PC-3 (cell line): Measurements from ENCODE around the gene MYBPC3. TPM values are rescaled to one million over a fixed set of nuclear protein-coding genes. Genes with fewer than 3 reads are reported as not detected.

Experiments
- ATAC-seq: fragments of 200-7000 bp; cut with Tn5 transposase; 2 replicates; pipeline ENCODE4 v1.9.1; 2020; ENCODE audit warnings: mild to moderate bottlenecking, moderate library complexity
- BruUV-seq: library from RNA; stranded (reverse); fragments of 400-500 nt; replicated peaks from 2 replicates; lab custom pipeline; 2021; lab: Mats Ljungman, UMichigan
- CTCF ChIA-PET: fragments of 300-600 bp; sonication (Branson Sonifier 250); formaldehyde crosslinking; loops from one replicate; lab custom pipeline; 2022; ENCODE audit warnings: antibody characterized with exemption; lab: Charles Lee
- POLR2A ChIA-PET: fragments of 300-600 bp; sonication (Branson Sonifier 250); formaldehyde crosslinking; loops from one replicate; lab custom pipeline; 2022; ENCODE audit warnings: antibody characterized with exemption; ENCODE audit not compliant: unreplicated experiment; lab: Charles Lee
- DNase-seq: peaks from one replicate; pipeline ENCODE4 v3.0.0-alpha.2; 2015
- H2AFZ ChIP-seq: fragments of 300-600 bp; sonication (generic); 2 replicates; pipeline ENCODE4 v1.6.0; 2016; ENCODE audit warnings: antibody characterized with exemption, low read length
- H3F3A ChIP-seq: fragments of 300-600 bp; sonication (generic); one replicate; pipeline ENCODE4 v1.6.0; 2017; ENCODE audit warnings: antibody characterized with exemption, low read length, control low read depth, mild to moderate bottlenecking; ENCODE audit not compliant: unreplicated experiment
- H3K27ac ChIP-seq: fragments of 300-600 bp; sonication (generic); 2 replicates; pipeline ENCODE4 v1.5.1; 2016; ENCODE audit warnings: mild to moderate bottlenecking, low read length
- H3K27me3 ChIP-seq: fragments of 300-600 bp; sonication (generic); 2 replicates; pipeline ENCODE4 v1.6.1; 2016; ENCODE audit warnings: low read length, mixed read lengths
- H3K36me3 ChIP-seq: fragments of 300-600 bp; sonication (generic); 2 replicates; pipeline ENCODE4 v1.6.1; 2016; ENCODE audit warnings: low read depth, mixed run types, low read length, mixed read lengths
- H3K4me1 ChIP-seq: fragments of 300-600 bp; sonication (generic); 2 replicates; pipeline ENCODE4 v1.5.1; 2016; ENCODE audit warnings: low read length; ENCODE audit not compliant: insufficient read depth
- H3K4me2 ChIP-seq: fragments of 300-600 bp; sonication (generic); 2 replicates; pipeline ENCODE4 v1.6.0; 2016; ENCODE audit warnings: low read length
- H3K4me3 ChIP-seq: fragments of 300-600 bp; sonication (generic); 2 replicates; pipeline ENCODE4 v1.5.1; 2016; ENCODE audit warnings: mild to moderate bottlenecking, low read length, mixed read lengths
- H3K79me2 ChIP-seq: fragments of 300-600 bp; sonication (generic); 2 replicates; pipeline ENCODE4 v1.6.1; 2017; ENCODE audit warnings: low read length, mixed read lengths
- H3K9ac ChIP-seq: fragments of 300-600 bp; sonication (generic); 2 replicates; pipeline ENCODE4 v1.6.0; 2016; ENCODE audit warnings: mild to moderate bottlenecking, low read length
- H3K9me2 ChIP-seq: fragments of 300-600 bp; sonication (generic); replicated peaks from 2 replicates; pipeline ENCODE4 v1.6.1; 2016; ENCODE audit warnings: mixed run types, low read length, mixed read lengths
- H3K9me3 ChIP-seq: fragments of 300-600 bp; sonication (generic); 2 replicates; pipeline ENCODE4 v1.6.1; 2016; ENCODE audit warnings: low read length, mixed read lengths
- H4K20me1 ChIP-seq: fragments of 300-600 bp; sonication (generic); 2 replicates; pipeline ENCODE4 v1.6.1; 2016; ENCODE audit warnings: low read length, mixed read lengths
- EZH2 ChIP-seq: fragments of 300-600 bp; sonication (generic); IDR thresholded peaks from one replicate; pipeline ENCODE4 v1.6.1; 2017; ENCODE audit warnings: antibody characterized with exemption, mild to moderate bottlenecking, low read length; ENCODE audit not compliant: unreplicated experiment
- EZH2phosphoT487 ChIP-seq: fragments of 300-600 bp; sonication (generic); IDR thresholded peaks from 2 replicates; pipeline ENCODE4 v1.6.1; 2018; ENCODE audit warnings: mild to moderate bottlenecking, antibody characterized with exemption, low read length, borderline replicate concordance
- intact Hi-C: fragments of 100-400 bp; cut with micrococcal nuclease; formaldehyde crosslinking; loops from 2 replicates; pipeline ENCODE4 v1.9.0; 2023
- total RNA-seq: library from RNA; depleted of rRNA; stranded (reverse); fragments of >200 nt; gene quantifications from 2 replicates; pipeline ENCODE4 v1.2.3, GENCODE V29; 2014
- TF ChIP-seq, protein P1 (sequence below): fragments of 300-600 bp; sonication (generic); conservative IDR thresholded peaks from 2 replicates; pipeline ENCODE4 v1.5.1; 2017; ENCODE audit warnings: antibody characterized with exemption, low read depth, mild to moderate bottlenecking, low read length

Gene MYBPC3
- total RNA-seq, 1 experiment from 2014 or later = not detected

DNA sequence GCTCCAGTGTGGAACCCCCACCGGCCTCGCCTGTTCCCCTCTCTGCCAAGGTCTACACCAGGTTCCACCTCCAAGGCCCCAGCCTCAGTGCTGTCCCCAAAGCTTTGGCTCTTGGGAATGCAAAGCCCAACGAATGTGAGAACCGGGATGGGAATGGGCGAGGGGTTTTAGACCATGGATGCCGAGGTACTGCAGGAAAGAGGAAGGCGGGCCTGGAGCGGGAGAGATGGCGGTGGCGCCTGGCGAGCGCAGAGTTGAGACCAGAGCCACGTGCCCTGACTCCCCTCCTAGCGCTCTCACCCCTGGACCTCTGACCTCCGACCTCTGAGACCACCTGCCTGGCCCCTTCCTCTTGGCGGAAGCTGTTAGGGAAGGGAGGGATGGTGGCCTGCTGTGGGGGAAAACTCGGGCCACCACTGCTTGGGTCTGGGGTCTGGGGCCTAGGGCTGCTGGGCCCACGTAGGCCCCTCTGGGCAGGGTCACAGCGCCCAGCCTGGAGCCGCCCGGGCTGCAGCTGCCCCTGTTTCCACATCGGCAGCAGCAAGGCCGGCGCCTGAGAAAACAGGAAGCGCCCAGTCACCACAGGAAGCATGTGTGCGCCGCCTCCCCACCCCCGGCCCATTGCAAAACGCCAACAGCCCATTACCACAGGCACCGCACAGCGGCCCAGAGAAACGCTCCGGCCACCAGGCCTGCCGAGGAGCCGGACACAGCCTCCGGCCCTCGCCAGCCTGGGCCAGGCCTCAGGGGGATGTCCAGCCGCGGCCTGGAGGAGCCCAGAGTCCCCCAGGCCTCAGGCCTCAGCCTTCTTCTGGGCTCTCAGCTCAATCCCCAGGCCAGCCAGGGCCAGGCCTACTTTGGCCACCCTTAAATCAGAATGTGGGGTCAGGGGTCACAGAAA is 42.1 kb upstream of the MYBPC3 start:
- H2AFZ ChIP-seq = no peak overlapping the region
- H3K4me2 ChIP-seq = no peak overlapping the region
- no peak overlapping the region for H3K27ac ChIP-seq
- CTCF ChIA-PET = no interaction called here
- no peaks in the 10 kb centered on the region for H3K79me2 ChIP-seq
- no peak overlapping the region for H3K9ac ChIP-seq
- H3K9me3 ChIP-seq = no peaks in the 10 kb centered on the region
- TF ChIP-seq EZH2phosphoT487 = no peak
- no peak for TF ChIP-seq EZH2
- TF ChIP-seq, protein P1, sequence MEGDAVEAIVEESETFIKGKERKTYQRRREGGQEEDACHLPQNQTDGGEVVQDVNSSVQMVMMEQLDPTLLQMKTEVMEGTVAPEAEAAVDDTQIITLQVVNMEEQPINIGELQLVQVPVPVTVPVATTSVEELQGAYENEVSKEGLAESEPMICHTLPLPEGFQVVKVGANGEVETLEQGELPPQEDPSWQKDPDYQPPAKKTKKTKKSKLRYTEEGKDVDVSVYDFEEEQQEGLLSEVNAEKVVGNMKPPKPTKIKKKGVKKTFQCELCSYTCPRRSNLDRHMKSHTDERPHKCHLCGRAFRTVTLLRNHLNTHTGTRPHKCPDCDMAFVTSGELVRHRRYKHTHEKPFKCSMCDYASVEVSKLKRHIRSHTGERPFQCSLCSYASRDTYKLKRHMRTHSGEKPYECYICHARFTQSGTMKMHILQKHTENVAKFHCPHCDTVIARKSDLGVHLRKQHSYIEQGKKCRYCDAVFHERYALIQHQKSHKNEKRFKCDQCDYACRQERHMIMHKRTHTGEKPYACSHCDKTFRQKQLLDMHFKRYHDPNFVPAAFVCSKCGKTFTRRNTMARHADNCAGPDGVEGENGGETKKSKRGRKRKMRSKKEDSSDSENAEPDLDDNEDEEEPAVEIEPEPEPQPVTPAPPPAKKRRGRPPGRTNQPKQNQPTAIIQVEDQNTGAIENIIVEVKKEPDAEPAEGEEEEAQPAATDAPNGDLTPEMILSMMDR = no peak
- DNase-seq = no peak
- H3K9me2 ChIP-seq = no peaks in the 10 kb centered on the region
- no peaks in the 10 kb centered on the region for H3K4me1 ChIP-seq
- H4K20me1 ChIP-seq = no peaks in the 10 kb centered on the region
- no peaks in the 10 kb centered on the region for H3F3A ChIP-seq
- no TSS peak for BruUV-seq
- POLR2A ChIA-PET = no interaction called here
- H3K27me3 ChIP-seq = no peaks in the 10 kb centered on the region
- ATAC-seq = no peak
- H3K36me3 ChIP-seq = no peaks in the 10 kb centered on the region
- no peak overlapping the region for H3K4me3 ChIP-seq
- intact Hi-C loops = no loop called here

DNA sequence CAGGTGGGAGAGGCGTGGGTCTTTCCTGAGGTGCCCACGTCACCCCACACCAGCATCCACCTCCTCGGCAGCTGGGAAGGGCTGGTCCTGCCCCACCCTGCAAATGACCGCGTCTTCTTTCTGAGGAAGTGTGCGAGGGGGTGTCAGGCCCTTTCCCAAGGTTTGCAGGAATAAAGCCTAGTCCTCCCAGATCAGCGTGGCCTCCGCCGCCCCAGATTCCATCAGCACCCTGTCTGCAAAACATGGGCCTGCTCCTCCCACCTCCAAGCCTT is 41.5 kb upstream of the MYBPC3 start:
- ATAC-seq = no peak
- Histone ChIP-seq H3K9ac (no peak overlapping the region), H3F3A (no peaks in the 10 kb centered on the region), H3K27me3 (no peaks in the 10 kb centered on the region), H4K20me1 (no peaks in the 10 kb centered on the region), H3K79me2 (no peaks in the 10 kb centered on the region), H2AFZ (no peak overlapping the region), H3K4me1 (no peaks in the 10 kb centered on the region), H3K4me3 (no peak overlapping the region), H3K9me3 (no peaks in the 10 kb centered on the region), H3K27ac (no peak overlapping the region), H3K36me3 (no peaks in the 10 kb centered on the region), H3K9me2 (no peaks in the 10 kb centered on the region), H3K4me2 (no peak overlapping the region)
- POLR2A ChIA-PET = no interaction called here
- no peak for DNase-seq
- CTCF ChIA-PET = no interaction called here
- no TSS peak for BruUV-seq
- intact Hi-C loops = no loop called here
- TF ChIP-seq, protein P1 = no peak

DNA sequence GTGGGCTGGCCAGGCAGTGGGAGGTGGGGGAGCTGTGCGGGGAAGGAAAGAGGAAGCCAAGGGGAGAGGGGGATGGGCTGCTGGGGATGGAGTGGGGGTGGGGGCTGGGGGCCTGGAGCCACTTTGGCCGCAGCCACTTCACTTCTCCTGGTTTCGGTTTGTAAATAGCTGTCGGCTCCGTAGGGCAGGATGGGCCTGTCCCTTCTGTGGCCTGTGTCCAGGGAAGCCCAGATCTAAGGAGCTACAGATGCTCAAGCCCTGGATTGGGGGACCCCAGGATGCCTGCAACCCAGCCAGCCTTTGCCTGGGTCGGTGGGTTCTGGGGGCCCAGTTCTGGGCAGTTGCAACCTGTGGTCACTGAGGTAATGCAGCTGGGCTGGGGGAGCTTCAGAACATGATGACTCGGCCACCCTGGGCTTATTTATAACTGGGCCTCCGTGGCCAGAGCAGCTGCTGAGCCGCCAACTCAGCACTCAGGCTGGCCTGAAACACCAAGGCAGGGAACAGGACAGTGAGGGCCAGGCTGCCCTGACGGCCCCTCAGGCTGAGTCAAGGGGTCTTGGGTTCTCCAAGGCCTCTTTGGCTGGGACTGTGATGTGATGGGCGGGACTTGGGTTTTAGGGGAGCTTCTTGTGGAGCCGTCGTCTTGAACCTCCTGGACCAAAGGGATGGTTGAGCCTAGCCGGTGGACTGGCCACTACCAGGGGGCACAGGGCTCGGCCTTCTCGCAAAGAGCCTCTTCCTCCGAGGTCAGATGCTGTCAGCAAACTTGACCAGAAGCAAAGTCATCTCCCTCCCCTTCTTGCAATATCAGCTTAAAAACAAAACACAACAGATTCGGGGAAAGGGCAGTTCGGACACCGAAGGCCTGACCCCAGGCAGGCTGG is 40.9 kb upstream of the MYBPC3 start:
- Histone ChIP-seq H3K4me3 (no peak overlapping the region), H3K9me3 (no peaks in the 10 kb centered on the region), H3K36me3 (no peaks in the 10 kb centered on the region), H3K79me2 (no peaks in the 10 kb centered on the region), H3K9ac (no peak overlapping the region), H3K27me3 (no peaks in the 10 kb centered on the region), H3K9me2 (no peaks in the 10 kb centered on the region), H4K20me1 (no peaks in the 10 kb centered on the region), H2AFZ (no peak overlapping the region), H3F3A (no peaks in the 10 kb centered on the region), H3K27ac (no peak overlapping the region), H3K4me1 (no peaks in the 10 kb centered on the region), H3K4me2 (no peak overlapping the region)
- BruUV-seq = no TSS peak
- ChIA-PET CTCF (no interaction called here), POLR2A (no interaction called here)
- ATAC-seq (no peak), DNase-seq (no peak)
- TF ChIP-seq, protein P1 = no peak
- TF ChIP-seq EZH2 (no peak), EZH2phosphoT487 (no peak)
- intact Hi-C loops = no loop called here
